ENCODE measurements around the gene CST6.

DNA sequence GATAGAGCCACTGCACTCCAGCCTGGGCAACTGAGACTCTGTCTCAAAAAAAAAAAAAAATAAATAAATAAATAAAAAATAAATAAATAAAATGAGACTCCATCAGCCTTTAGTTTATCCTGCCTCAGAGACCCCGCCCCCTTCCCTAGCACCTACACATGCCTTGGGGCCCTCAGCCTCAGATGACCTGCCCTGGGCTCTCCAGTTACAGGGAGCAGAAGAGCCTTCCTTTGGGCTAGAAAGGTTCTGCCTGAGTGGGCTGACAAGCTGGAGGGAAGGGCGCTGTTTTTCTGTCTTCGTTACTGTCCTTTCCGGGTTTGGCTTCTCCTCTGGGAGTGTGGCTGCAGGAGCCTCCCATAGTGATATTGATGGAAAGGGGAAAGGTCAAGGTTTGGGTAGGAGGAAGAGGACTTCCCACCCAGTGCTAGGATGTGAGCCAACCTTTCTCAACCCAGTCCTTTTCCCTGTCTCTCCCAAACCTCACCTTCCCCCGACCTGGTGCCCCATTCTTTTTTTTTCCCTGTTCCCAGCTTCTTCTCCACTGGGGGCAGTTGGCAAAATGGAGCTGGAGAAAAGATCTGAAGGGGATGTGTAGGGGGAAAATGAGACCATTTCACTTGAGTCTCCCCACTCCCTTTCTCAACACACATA lies 38.9 kb downstream of the CST6 start:
- TF ChIP-seq, protein P1, sequence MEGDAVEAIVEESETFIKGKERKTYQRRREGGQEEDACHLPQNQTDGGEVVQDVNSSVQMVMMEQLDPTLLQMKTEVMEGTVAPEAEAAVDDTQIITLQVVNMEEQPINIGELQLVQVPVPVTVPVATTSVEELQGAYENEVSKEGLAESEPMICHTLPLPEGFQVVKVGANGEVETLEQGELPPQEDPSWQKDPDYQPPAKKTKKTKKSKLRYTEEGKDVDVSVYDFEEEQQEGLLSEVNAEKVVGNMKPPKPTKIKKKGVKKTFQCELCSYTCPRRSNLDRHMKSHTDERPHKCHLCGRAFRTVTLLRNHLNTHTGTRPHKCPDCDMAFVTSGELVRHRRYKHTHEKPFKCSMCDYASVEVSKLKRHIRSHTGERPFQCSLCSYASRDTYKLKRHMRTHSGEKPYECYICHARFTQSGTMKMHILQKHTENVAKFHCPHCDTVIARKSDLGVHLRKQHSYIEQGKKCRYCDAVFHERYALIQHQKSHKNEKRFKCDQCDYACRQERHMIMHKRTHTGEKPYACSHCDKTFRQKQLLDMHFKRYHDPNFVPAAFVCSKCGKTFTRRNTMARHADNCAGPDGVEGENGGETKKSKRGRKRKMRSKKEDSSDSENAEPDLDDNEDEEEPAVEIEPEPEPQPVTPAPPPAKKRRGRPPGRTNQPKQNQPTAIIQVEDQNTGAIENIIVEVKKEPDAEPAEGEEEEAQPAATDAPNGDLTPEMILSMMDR (IDR thresholded peaks at IDR 0.05; ENCODE audit: poor library complexity), result no peak
- no peak for TF ChIP-seq EZH2 (IDR thresholded peaks at IDR 0.05; ENCODE audit: borderline replicate concordance)
- no peak for TF ChIP-seq EZH2phosphoT487 (IDR thresholded peaks at IDR 0.05; ENCODE audit: low read depth, severe bottlenecking, unreplicated experiment)
